Adrenal gland (tissue), 12 donors: ENCODE measurements around the gene ZFAND5. TPM values are rescaled to one million over a fixed set of nuclear protein-coding genes. Genes with fewer than 3 reads are reported as not detected.

Experiments
- DNase-seq, 7 donors: peaks; one replicate each; pipeline ENCODE4 v3.0.0-alpha.2; 2019 to 2020
- H3K27ac ChIP-seq, 5 donors: fragments of 200-600 bp; sonication (generic) in 4 of 5; 1 replicate in 3 of 5; 2 replicates in 2 of 5; pipeline versions ENCODE4 v1.5.1 to v1.8.0; 2016 to 2020; ENCODE audit warnings: mild to moderate bottlenecking in 1 of 5
- H3K27me3 ChIP-seq: fragments of 200-600 bp; 2 replicates; pipeline ENCODE4 v1.8.0; 2021
- H3K36me3 ChIP-seq, 2 donors: fragments of 200-600 bp; replicated peaks in 1 of 2; 1 replicate in 1 of 2; 2 replicates in 1 of 2; pipeline versions ENCODE4 v1.5.1 to v1.8.0; 2018 to 2022
- H3K4me1 ChIP-seq, 2 donors: fragments of 200-600 bp; replicated peaks in 1 of 2; 1 replicate in 1 of 2; 2 replicates in 1 of 2; pipeline versions ENCODE4 v1.5.1 to v1.8.0; 2018 to 2021
- H3K4me3 ChIP-seq, 4 donors: fragments of 200-600 bp; sonication (generic) in 3 of 4; one replicate each; pipeline ENCODE4 v1.5.1; 2016 to 2018
- H3K9me3 ChIP-seq, 3 donors: fragments of 200-600 bp; sonication (generic) in 1 of 3; replicated peaks in 1 of 3; 1 replicate in 2 of 3; 2 replicates in 1 of 3; pipeline versions ENCODE4 v1.5.1 to v1.8.0; 2016 to 2021
- POLR2A ChIP-seq, 2 donors: fragments of 450-650 bp; IDR thresholded peaks; one replicate each; pipeline ENCODE4 v1.6.1; 2017; ENCODE audit warnings: antibody characterized with exemption in 2 of 2, mild to moderate bottlenecking in 2 of 2, moderate library complexity in 1 of 2
- WGBS, 4 donors: extraction: QIAGEN DNeasy Blood & Tissue Kit in 2 of 4; methylation state at CpG; one replicate each; pipeline versions ENCODE4 v1.1.5 to v1.1.7; 2013 to 2017; 5-methylcytosine and 5-hydroxymethylcytosine counted together
- intact Hi-C, 2 donors: fragments of 100-400 bp; cut with DNase I; formaldehyde crosslinking; loops; one replicate each; pipeline versions ENCODE4 v1.14.1 to v1.15.0; 2022 to 2023
- polyA plus RNA-seq, 3 donors: library from polyadenylated mRNA; stranded (reverse); fragments of 200-250 nt in 2 of 3; fragments of 350-450 nt in 1 of 3; fragmentation: Illumina TruSeq in 1 of 3; extraction: RNeasy Lipid Tissue Mini Kit (QIAGEN cat#74804) in 1 of 3; gene quantifications; one replicate each; pipeline ENCODE4 v1.2.3, GENCODE V29; 2013 to 2014
- total RNA-seq, 9 donors: library from RNA; depleted of rRNA in 4 of 9; stranded (reverse); fragments of >200 nt in 4 of 9; fragments of 120-200 nt in 1 of 9; fragmentation: NEBNext Ultra II Directional in 1 of 9; extraction: Animal tissue kit (Norgen Biotek cat#: 25700) in 1 of 9; gene quantifications; one replicate each; pipeline versions ENCODE4 v1.1.0 to v1.2.4, GENCODE V29; 2013 to 2023
- TF ChIP-seq, protein P1 (sequence below), 6 experiments: fragments of 450-650 bp in 4 of 6; fragments of 200-600 bp in 2 of 6; sonication (generic) in 1 of 6; IDR thresholded peaks; 1 replicate in 5 of 6; 2 replicates in 1 of 6; pipeline versions ENCODE4 v1.5.1 to v1.8.0; 2016 to 2021; ENCODE audit warnings: antibody characterized with exemption in 6 of 6, mild to moderate bottlenecking in 2 of 6, moderate library complexity in 1 of 6
- donor health status: healthy with polysubstance abuse.
- donor health status: Bipolar disorder and iron deficiency.
- donor health status: DM: yes; HTN: yes; CAD: no.
- donor health status: DM: no; HTN: no; CAD: no.
- donor health status: DM: no; HTN: no; CAD: no.
- donor health status: DM: yes; HTN: yes; CAD: no.

The ZFAND5 gene
- total and polyA plus RNA-seq, 12 donors: 119 to 326 (median 193) TPM

DNA sequence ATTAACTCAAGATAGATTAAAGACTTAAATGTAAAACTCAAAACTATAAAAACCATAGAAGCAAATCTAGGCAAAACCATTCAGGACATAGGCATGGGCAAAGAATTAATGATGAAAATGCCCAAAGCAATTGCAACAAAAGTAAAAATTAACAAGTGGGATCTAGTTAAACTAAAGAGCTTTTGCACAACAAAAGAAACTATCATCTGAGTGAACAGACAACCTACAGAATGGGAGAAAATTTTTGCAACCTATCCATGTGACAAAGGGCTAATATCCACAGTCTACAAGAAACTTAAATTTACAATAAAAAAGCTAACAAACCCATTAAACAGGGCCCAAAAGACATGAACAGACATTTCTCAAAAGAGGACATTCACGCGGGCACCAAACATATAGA lies 34.4 kb upstream of the ZFAND5 start:
- Histone ChIP-seq H3K4me3 (no peak overlapping the region), H3K36me3 (no peaks in the 10 kb centered on the region), H3K4me1 (peaks cover 8 to 11% of the 10 kb centered on the region in 2 donors), H3K27me3 (no peaks in the 10 kb centered on the region), H3K27ac (no peak overlapping the region), H3K9me3 (no peaks in the 10 kb centered on the region)
- 93 to 100% (median 97%) methylated on average over 2 of the region's 2 CpGs for WGBS, 4 donors
- TF ChIP-seq POLR2A (IDR thresholded peaks at IDR 0.05): no peak
- TF ChIP-seq, protein P1, sequence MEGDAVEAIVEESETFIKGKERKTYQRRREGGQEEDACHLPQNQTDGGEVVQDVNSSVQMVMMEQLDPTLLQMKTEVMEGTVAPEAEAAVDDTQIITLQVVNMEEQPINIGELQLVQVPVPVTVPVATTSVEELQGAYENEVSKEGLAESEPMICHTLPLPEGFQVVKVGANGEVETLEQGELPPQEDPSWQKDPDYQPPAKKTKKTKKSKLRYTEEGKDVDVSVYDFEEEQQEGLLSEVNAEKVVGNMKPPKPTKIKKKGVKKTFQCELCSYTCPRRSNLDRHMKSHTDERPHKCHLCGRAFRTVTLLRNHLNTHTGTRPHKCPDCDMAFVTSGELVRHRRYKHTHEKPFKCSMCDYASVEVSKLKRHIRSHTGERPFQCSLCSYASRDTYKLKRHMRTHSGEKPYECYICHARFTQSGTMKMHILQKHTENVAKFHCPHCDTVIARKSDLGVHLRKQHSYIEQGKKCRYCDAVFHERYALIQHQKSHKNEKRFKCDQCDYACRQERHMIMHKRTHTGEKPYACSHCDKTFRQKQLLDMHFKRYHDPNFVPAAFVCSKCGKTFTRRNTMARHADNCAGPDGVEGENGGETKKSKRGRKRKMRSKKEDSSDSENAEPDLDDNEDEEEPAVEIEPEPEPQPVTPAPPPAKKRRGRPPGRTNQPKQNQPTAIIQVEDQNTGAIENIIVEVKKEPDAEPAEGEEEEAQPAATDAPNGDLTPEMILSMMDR (IDR thresholded peaks at IDR 0.05): no peak
- no peak for DNase-seq
- intact Hi-C loops: no loop called here

GRCh38 chr9:72396247-72397091 lies 31.5 kb upstream of the ZFAND5 start:
- WGBS, 4 donors: 35 to 38% (median 37%) methylated on average over 7 of the region's 7 CpGs
- DNase-seq: no peak
- peak overlapping the region in 1 of 5 donors; percentile 13 for H3K27ac ChIP-seq
- intact Hi-C loops: no loop called here
- H3K36me3 ChIP-seq: no peaks in the 10 kb centered on the region
- no peaks in the 10 kb centered on the region for H3K27me3 ChIP-seq
- no peak overlapping the region for H3K4me3 ChIP-seq
- H3K4me1 ChIP-seq: peaks cover 8 to 11% of the 10 kb centered on the region in 2 donors
- no peaks in the 10 kb centered on the region for H3K9me3 ChIP-seq
- TF ChIP-seq, protein P1 (IDR thresholded peaks at IDR 0.05): no peak
- TF ChIP-seq POLR2A (IDR thresholded peaks at IDR 0.05): no peak

- Histone ChIP-seq H3K9me3 (no peaks in the 10 kb centered on the region), H3K4me1 (peaks cover 8 to 11% of the 10 kb centered on the region in 2 donors), H3K36me3 (no peaks in the 10 kb centered on the region), H3K27ac (no peak overlapping the region), H3K27me3 (no peaks in the 10 kb centered on the region), H3K4me3 (no peak overlapping the region)
- intact Hi-C loops: no loop called here
- DNase-seq: no peak
- no peak for TF ChIP-seq POLR2A (IDR thresholded peaks at IDR 0.05)
- TF ChIP-seq, protein P1 (IDR thresholded peaks at IDR 0.05): no peak
- WGBS, 4 donors: 67 to 80% (median 76%) methylated on average over 2 of the region's 2 CpGs
Measured at GRCh38 chr9:72394066-72394465, 29.1 kb upstream of the ZFAND5 start.

- Histone ChIP-seq H3K27me3 (no peaks in the 10 kb centered on the region), H3K9me3 (no peaks in the 10 kb centered on the region), H3K27ac (no peak overlapping the region), H3K36me3 (no peaks in the 10 kb centered on the region), H3K4me3 (no peak overlapping the region), H3K4me1 (no peaks in the 10 kb centered on the region)
- DNase-seq: no peak
- intact Hi-C loops: no loop called here
- TF ChIP-seq, protein P1 (IDR thresholded peaks at IDR 0.05): no peak
- no peak for TF ChIP-seq POLR2A (IDR thresholded peaks at IDR 0.05)
- 82 to 94% (median 89%) methylated on average over 2 of the region's 2 CpGs for WGBS, 4 donors
Measured at GRCh38 chr9:72390907-72391306, 25.9 kb upstream of the ZFAND5 start.
